GOT3 (cell line): ENCODE results near the gene ZRSR2.
"Not testable (repeated sequence)": the region's sequence is repeated elsewhere in the genome, so short reads cannot be mapped to it uniquely, and the experiment has no call there.

Experiments used
- DNase-seq: peaks from one replicate; lab custom pipeline; 2025; ENCODE audit warnings: mixed read lengths; lab: John Stamatoyannopoulos, UW

ZRSR2 gene

DNA sequence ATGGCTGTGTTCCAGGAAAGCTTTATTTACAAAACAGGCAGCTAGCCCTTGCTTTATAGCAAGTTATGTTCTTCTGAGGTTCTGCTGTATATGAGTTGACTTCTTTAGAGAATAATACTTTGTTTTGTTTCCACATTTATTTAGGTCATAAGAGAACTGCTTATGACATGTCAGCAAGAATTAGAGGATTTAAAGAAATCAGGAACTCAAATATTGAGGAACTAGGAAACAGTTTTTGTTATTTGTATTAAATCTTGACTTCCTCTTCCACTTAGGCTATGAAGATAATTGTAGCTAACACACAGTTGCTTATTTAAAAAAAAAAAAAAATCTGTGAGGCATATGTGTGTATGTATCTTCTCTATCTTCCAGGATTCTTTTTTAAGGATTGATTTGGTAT lies 14.3 kb downstream of the ZRSR2 start:
- no peak for DNase-seq

DNA sequence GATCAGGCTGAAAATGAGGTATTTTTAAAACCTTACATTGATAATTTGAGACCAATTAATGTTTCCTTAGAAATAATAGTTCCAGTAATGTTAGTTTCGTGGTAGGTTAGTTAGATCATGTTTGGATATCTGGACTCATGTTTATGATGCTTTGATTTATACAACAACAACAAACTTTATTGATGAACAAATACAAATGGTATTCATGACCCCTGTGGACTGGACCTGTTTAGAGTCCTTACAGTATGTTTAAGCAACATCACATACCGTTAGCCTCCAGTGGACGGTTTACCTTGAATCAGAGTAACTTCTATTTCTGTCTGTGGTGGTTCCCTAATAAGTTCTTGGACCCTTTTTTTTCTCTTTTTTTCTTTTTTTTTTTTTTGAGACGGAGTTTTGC lies 18.0 kb downstream of the ZRSR2 start:
- DNase-seq = no peak

DNA sequence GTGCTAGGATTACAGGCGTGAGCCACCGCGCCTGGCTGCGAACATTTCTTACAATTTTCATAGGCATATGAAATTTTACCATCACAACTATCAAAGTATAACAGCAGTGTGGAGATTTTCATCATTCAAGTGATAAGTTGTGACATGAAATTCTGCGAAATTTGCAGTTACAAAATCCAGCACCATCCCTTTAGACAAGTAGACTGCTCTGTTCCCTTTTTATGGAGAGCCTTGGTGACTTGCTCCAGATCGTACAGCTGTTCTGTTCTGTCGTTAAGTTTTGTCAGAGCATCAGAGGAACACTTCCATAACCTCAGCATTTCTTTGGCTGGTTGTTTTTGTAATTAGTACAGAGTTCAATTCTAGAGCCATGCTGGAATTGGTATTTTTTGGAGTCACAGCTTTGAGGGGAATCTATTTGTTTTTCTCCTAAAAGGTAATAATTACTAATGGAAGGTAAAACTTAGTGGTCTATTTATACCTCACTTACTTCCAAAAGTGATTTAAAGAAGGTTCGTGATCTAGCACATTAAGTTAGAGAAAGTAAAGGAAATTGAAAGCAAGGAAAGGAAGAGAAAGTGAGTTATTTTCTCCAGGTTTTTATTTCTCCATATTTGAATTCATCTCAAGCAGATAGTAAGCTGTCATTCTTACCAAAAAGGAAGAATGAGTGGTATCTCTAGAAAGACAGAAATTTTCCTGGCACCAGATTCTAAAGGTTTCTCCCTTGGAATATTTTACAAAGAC lies 22.1 kb downstream of the ZRSR2 start:
- DNase-seq = no peak

DNA sequence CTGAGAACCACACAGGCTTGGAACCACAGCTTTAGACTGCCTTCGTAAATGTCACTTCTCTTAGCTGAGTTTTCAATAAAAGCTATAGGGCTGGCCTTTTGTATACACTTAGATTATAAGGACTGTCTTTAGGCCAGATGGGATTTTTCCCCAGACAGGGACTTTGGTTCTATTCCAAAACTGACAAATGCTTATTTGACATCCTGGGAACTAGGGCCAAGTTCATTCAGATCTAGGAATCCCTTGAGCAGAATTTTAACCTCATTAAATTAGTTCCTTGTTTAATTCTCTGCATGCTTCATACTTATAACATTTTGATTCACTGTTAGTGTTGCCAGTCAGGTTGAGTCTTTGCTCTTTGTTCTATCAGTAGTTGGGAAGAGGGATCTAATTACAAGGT lies 23.1 kb downstream of the ZRSR2 start:
- no peak for DNase-seq

DNA sequence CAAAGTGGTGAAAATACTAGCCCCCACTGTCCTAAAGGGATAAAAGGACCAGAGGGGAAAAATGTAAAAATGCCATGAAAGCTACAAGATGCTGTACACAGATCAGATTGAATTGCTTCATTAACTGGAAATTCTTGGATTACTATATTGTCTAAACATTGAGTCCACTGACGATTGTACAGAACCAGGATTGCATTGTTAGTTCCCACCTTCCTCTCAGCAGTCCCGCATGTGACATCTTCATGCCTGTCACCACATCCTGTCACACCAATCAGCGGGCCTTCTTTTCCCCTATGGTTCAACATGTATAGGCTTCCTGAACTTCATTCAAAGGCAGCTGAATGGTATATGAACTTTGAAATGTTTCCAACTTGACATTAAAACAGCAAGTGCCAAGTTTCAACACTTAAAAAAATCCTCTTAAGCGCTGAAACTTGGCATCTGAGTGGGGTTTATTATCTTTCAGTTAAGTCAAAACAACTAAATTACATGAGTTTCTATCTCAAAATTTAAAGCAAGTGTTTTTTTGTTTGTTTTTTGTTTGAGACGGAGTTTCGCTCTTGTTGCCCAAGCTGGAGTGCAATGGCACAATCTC lies 24.6 kb downstream of the ZRSR2 start:
- no peak for DNase-seq

DNA sequence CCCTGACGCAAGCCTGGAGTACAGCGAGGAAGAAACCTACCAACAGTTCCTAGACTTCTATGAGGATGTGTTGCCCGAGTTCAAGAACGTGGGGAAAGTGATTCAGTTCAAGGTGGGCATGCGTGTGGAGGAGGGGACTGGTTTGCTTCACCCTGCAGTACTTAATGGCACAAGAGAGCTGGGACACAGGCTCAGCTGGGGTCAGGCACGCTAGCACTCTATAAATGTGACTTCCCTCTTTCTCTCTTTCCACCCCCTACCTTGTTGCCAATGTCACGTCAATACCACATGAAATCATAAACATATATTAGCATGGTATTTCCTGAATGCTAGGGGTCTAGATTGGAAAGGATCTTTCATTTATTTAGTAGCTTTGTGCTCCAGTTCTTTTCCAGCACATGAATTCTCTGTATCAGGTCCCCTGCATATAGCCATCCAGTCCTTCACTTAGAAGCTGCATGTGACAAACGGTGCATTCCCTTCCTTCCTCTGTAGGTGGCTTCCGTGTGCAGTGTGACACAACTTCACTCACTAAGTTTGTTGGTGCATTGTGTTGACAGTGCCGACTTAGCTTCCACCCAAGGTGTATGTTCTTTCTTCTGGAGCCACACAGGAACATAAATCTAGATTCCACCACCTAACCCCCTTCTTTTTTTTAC lies 25.6 kb downstream of the ZRSR2 start:
- no peak for DNase-seq

DNA sequence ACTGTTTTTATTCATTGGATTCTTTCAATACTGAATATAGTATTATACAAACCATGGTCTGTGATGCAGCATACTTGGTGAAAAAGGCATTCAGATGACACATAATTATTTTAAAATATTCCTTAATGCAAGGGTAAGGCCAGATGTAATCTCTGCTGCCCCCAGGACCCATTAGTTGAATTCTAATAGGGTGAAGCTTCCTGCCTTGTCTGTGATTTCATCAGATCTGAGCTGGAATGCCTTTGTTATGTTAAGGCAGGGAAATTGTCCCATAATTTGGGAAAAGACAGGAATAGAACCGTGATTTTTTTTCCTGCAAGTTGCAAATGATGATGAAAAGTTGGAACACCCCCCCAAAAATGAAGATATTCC lies 26.1 kb downstream of the ZRSR2 start:
- DNase-seq = no peak

DNA sequence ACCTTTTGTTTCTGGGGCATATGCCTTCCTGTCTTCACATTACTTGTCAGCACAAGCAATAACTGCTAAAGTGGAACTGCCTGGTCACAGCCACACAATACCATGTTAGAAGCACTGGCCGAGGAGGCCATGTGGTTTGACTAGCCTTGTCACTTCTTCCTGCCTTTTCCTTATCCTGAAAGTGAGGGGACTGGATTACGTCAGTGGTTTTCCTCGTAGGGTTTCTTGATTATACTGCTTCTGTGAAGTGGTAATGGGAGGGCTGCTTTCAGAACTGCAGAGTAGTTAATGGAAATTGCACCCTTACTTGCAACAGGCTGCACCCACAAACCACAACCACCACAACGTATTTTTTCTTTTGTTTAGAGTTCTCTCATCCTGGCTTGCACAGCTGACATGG lies 26.6 kb downstream of the ZRSR2 start:
- DNase-seq = no peak

DNA sequence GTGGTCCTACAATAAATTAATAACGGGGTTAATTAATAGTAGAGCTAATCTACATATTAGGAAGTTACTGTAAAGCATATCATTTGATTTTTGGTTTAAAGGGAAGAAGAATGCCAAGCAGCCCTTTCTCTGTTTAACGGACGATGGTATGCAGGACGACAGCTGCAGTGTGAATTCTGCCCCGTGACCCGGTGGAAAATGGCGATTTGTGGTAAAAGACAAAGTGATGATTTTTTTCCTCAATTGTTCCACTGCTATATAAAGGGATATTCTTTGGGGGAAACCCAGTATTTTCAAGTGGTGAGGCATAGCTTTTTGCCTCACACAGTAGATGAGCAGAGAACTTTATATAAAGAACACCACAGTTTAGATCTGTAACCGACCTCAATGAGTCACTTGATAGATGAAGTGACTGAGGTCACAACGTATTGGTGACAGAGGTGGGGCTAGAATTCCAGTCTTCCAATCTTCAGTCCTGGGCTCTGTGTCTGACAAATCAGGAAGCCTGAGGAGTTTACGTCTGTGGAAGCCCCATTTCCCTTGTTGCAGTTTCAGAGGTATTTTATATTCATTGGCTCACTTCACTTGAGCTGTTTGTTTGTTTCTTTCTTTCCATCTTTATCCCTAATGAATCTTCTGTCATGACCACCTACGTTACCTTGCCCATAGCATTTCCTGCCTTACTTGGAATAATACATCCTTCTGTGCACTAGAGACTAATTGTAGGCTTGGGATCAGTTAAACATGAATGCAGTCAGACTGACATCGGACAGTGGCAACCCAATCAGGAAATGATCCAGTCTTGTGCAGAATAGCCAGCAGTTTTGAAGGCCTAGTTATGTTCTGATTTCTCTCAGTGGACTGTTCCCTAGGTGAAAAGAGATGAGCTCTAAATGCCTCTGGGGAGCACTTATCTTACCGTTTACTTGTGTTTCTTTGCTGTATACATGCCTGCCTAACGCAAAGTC lies 30.1 kb downstream of the ZRSR2 start:
- no peak for DNase-seq

DNA sequence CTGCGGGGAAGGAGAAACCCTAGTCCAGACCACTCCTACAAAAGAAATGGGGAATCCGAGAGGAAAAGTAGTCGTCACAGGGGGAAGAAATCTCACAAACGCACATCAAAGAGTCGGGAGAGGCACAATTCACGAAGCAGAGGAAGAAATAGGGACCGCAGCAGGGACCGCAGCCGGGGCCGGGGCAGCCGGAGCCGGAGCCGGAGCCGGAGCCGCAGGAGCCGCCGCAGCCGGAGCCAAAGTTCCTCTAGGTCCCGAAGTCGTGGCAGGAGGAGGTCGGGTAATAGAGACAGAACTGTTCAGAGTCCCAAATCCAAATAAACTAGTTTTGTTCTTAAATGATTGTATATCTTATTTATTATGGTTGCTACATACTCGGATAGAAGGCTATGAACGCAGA lies 32.6 kb downstream of the ZRSR2 start:
- DNase-seq = no peak

DNA sequence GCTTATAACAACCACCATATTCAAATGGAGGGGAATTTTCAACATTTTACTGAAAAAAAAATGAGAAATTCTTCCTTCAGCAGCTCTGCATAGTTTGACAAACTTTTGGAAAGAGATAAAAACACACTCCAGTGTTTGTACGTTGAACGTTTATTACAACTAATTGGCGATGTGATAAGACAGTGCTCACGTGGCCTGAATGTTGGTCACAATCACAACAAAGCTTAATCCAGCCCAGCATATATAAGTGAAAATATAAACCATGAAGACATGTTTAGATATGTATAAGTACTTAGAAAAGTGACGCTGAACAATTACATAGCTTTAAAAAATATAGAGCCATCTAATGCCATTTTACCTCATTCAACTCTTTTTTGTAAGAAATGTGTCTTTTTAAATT lies 35.7 kb downstream of the ZRSR2 start:
- DNase-seq = no peak

DNA sequence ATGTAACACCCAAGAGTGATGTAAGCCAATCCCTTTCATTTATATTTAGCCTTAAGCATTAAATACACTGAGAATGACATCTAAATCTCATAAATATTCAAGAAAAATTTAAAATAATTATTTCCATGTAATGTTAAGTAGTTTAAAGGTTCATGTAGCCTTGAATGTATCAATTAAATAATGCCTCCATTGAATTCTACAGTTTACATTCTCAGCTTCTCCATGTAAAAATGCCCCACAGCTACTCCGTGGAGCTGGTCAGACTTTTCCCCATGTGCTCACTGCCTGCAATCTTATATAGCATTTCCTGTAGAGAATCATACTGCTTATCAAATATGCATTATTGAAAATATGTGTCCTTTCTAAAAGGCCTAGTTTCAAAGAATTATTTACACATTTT lies 38.9 kb downstream of the ZRSR2 start:
- no peak for DNase-seq

DNA sequence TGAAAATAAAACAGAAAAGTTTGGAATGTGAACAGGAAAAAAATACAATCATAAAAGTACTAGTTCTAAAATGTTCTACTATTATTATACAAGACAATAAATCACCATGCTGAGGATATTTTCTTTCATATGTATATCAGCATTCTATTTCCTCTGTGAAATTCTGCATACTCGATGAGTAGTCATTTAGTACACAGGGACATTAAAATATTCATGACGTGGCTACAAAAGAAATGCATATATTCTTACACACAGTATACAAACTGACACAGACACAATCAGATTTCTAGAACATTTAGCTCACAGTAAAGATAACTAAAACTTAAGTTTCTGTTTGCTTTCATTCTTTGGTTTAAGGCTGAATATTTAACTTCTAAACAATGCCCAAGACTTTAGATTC lies 41.1 kb downstream of the ZRSR2 start:
- DNase-seq = not testable (repeated sequence)

DNA sequence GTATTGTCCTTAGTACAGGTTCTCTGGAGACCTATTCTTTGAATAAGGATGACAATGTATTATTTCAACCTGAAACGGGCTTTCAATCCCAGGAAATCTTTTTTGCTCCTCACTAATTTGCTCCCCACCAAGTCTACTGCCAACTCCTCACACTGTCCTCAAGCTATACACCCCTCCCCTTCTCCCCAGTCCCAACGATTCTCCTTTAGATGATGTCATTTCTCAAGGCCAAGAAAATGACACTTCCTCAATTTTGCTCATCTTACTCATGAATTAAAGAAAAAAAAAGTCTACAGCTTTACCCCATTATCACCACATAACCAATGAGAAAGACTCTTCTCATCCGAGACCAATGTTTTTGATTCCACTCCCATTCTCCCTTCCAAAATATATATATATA lies 43.8 kb downstream of the ZRSR2 start:
- DNase-seq = no peak

DNA sequence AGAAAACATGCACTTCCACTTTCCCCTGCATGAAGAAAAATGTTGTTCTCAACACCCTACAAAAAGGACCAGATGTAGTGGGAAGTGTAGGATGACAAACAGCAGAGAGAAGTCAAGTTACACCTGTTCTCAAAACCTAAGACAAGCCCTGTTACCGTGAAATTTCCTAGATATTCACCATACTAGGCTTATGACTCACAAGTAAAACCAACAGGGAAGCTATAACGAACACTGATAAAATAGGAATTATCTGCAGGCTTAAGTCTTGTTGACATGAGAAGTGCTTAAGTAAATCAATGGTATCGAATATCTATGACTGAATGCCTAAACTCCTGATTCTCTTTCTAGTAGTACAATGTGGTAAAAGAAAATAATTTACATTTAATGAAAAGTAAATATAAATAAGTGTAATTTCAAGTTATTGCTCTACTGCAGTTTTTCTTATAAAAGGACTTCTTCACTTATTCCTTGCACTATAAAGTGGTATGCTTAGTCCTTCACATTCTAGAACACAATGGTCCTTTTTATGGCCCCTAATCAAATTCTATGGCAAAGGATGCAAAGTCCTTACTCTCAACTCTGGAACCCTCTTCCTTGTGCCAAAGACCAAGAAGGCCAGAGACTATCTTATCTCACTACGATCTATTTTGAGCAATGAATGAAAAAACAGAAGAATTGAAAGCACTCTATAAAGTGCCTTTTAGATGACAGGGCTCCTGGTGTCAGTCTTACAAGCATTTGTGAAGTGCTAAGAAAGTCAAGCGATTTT lies 44.7 kb downstream of the ZRSR2 start:
- DNase-seq = no peak

DNA sequence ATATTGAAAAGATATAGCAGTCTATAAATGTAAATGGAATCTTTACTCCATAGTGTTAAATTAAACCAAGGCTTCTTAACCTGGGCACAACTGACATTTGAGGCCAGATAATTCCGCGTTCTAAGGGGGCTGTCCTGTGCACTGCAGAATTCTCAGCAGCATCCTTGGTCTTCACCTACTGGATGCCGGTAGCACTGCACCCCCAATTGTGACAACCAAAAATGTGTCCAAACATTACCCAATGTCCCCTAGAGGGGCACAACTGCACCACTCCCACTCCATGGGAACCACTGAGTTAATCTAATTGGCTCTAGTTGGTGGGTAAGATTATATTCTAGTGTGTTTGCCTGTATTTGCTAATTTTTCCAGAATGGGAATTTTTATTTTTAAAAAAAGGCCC lies 47.7 kb downstream of the ZRSR2 start:
- no peak for DNase-seq

DNA sequence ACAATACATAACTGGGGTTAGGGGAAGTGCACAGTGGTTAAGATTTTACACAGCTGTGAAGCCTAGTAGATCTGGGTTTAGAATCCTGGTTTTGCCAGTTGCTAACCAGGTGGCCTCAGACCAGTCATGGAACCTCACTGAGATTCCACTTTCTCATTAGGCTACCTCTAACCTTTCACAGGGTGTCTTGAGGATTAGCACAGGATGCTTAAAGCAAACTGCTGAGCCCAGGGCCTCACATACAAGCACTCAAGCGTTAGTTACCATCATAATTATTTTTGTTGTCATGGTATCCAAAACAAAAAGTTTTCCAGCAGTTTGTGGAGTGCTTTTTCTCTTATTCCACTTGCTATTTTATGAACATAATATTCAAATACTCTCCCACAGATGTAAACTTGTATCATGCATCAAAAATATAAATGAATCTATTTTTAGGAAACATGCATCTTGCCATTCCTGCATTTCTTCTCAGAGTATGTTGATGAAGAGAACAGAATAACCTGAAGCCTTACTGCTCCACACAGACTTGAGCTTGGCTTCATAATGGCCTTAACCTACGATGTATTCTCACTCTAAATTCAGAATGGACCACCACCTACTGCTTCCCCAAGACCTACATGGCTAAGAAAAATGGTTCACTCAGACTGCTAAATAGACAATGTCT lies 51.7 kb downstream of the ZRSR2 start:
- DNase-seq = no peak

DNA sequence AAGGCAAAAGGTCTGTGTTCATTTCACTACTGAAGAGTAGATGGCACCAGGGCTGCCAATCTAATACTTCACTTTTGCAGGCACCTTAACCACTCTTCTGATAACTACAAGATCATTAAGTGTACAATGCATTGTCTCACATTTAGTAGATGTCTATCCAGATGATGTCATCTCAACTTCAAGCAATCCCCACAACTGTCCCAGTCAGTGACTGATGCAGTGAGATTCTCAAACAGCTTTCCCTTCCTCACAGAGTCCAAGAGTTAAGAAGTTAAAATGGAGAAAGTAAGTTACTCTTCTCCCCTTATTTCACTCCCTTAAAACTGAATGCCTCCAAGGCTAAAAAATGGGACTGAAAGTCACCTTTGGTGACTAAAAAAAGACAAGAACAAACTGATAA lies 53.7 kb downstream of the ZRSR2 start:
- DNase-seq = no peak

DNA sequence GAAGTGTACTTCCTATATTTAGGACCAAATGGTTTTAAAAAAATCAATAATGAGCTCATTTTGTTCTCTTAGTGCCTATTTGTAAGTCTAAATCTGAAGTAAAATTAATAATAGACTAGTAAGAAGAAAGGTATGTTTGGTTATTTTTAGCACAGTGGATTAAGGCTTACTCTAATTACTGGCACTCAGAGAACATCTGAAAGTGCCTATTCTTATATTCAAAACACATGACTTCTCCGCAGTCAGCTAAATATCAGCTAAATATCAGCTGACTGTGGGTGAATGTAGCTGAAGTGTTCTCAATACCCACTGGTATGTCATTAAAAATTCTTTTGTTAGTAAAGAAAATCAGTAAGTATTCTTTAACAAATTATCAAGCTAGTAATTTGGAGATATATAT lies 58.3 kb downstream of the ZRSR2 start:
- no peak for DNase-seq

DNA sequence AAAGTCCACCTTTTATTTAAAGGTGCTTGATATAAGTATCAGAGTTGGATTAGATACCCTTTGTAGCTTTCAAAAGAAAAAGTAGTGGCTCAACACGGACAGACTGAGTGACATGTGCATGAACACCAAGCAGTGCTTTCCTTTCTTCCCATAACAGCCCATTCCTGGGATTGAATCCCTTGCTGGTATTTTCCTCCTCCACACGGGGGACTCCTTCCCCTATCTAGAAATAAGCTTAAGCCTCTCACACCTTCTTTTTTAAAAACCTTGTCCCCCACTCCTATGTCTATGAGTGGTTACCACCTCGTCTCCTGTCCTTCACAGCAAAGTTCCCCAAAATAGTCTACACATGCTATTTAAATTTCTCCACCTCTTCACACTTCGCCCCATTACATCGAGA lies 59.3 kb downstream of the ZRSR2 start:
- no peak for DNase-seq

DNA sequence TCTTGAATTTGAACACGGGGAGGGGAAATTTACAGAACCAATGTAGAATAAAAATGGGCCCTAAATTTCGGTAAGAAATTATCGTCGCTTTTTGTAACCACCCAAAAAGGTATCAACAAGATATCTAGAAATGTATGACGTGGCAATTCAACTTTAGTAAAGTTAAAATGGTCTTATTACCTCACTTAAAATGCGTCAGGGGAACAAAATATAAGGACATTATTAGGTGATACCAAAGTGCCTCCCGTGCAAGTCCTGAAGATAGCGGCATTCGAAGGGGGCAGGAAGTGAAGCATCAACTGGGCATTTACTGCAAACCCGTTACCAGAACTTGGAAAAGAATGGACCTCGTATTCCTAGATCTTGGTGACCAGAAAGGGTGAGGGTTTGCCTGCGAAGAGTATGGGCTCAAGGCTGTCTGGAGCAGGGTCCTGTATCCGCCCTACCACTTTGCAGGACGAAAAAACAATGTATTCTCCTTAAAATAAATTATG lies 63.3 kb downstream of the ZRSR2 start:
- no peak for DNase-seq
